ENCODE results near the gene USH1G. TPM values are rescaled to one million over a fixed set of nuclear protein-coding genes. Genes with fewer than 3 reads are reported as not detected.

Gene USH1G
- total RNA-seq, 1 experiment from 2014 or later: 2.7 TPM

GRCh38 chr17:74877592-74878548 is 45.2 kb downstream of the USH1G start:
- Histone ChIP-seq H4K91ac (ENCODE audit: insufficient read length, low read depth, low read length) (no peak overlapping the region), H3K27me3 (ENCODE audit: insufficient read depth, low read length) (no peaks in the 10 kb centered on the region), H3K14ac (ENCODE audit: insufficient read depth, low read length) (no peak overlapping the region; the same call in 1 of the 2 replicates), H3K27ac (ENCODE audit: insufficient read length, low read depth, low read length) (no peak overlapping the region), H3K9me3 (ENCODE audit: control insufficient read depth, low read depth, low read length) (no peaks in the 10 kb centered on the region), H3K79me1 (ENCODE audit: insufficient read depth, low read depth, low read length, poor library complexity, severe bottlenecking) (no peaks in the 10 kb centered on the region), H2BK15ac (ENCODE audit: low read depth, low read length) (no peak overlapping the region), H2AK5ac (ENCODE audit: insufficient read length, low read length) (no peak overlapping the region), H3K4me1 (ENCODE audit: insufficient read depth, low read length) (no peaks in the 10 kb centered on the region; the same call in 1 of the 2 replicates), H3K18ac (ENCODE audit: insufficient read length, low read depth, low read length) (no peak overlapping the region), H2BK120ac (ENCODE audit: low read depth, low read length, poor library complexity, severe bottlenecking) (no peak overlapping the region), H2AFZ (ENCODE audit: low read length) (no peak overlapping the region), H3K23ac (ENCODE audit: insufficient read length, low read depth, low read length) (no peak overlapping the region), H4K8ac (replicated peaks; ENCODE audit: insufficient read length, low read depth, low read length) (no peak overlapping the region), H3K23me2 (ENCODE audit: insufficient read length, low read depth, low read length, poor library complexity, severe bottlenecking) (peaks cover 4% of the 10 kb centered on the region), H3K79me2 (ENCODE audit: insufficient read depth, low read length) (no peaks in the 10 kb centered on the region), H3K4me2 (ENCODE audit: insufficient read depth, insufficient read length, low read length) (no peak overlapping the region), H3K9ac (ENCODE audit: extremely low read depth, insufficient read length, low read length) (no peak overlapping the region), H2BK20ac (ENCODE audit: low read depth, low read length, poor library complexity, severe bottlenecking) (no peak overlapping the region), H3K56ac (ENCODE audit: insufficient read length, low read depth, low read length) (no peak overlapping the region), H2BK12ac (ENCODE audit: insufficient read length, low read depth, low read length) (no peak overlapping the region), H2BK5ac (ENCODE audit: insufficient read length, low read length) (no peak overlapping the region), H4K5ac (ENCODE audit: insufficient read length, low read depth, low read length) (no peak overlapping the region), H3T11ph (ENCODE audit: low read length) (no peak overlapping the region), H3K4ac (ENCODE audit: low read depth, low read length) (no peak overlapping the region), H4K20me1 (ENCODE audit: control insufficient read depth, insufficient read depth, insufficient read length) (no peaks in the 10 kb centered on the region)
- no peak for TF ChIP-seq CTCF (conservative IDR thresholded peaks at IDR 0.05)
- H3K4me1 Mint-ChIP-seq: peaks cover 17 to 32% of the 10 kb centered on the region in 2 experiments
- WGBS (ENCODE audit: extremely low coverage, insufficient read length, low lambda C conversion rate): no CpG with 5 or more reads among the region's 19 CpGs
- no peak overlapping the region; a peak in 1 of 5 replicates for H3K4me3 Mint-ChIP-seq
- no peaks in the 10 kb centered on the region for H3K9me3 Mint-ChIP-seq
- DNase-seq: no peak
- H3K27ac Mint-ChIP-seq: no peak overlapping the region; a peak in 1 of 7 replicates
- no peaks in the 10 kb centered on the region for H3K36me3 Mint-ChIP-seq (ENCODE audit: insufficient read depth in 1 of 3, low read depth in 3 of 3)
- H3K27me3 Mint-ChIP-seq (ENCODE audit: low read depth): peaks cover 29% of the 10 kb centered on the region

All from H9 (cell line).